Activated CD8-positive, alpha-beta T cell treated with anti-CD3 and anti-CD28 coated beads for 36 hours (primary cell): ENCODE data around the gene FAM120B. TPM values are rescaled to one million over a fixed set of nuclear protein-coding genes. Genes with fewer than 3 reads are reported as not detected.

Experiments used
- ATAC-seq: fragments of 200-7000 bp; cut with Tn5 transposase; one replicate; pipeline ENCODE4 v1.10.0; 2021; ENCODE audit warnings: mild to moderate bottlenecking, moderate library complexity
- CTCF ChIA-PET: fragments of 350-600 bp; sonication (Branson Sonifier 250); formaldehyde crosslinking; loops from one replicate; lab custom pipeline; 2021; ENCODE audit warnings: antibody characterized with exemption; lab: Charles Lee
- POLR2A ChIA-PET: fragments of 350-600 bp; sonication (Branson Sonifier 250); formaldehyde crosslinking; loops from one replicate; lab custom pipeline; 2021; ENCODE audit warnings: antibody characterized with exemption; lab: Charles Lee
- DNase-seq: peaks from one replicate; pipeline ENCODE4 v3.0.0-alpha.2; 2020
- H3K27ac Mint-ChIP-seq: one replicate; pipeline ENCODE4 v1.8.0; 2021; ENCODE audit warnings: mild to moderate bottlenecking, mixed read lengths
- H3K27me3 Mint-ChIP-seq: one replicate; pipeline ENCODE4 v1.8.0; 2021; ENCODE audit warnings: mixed read lengths
- H3K36me3 Mint-ChIP-seq: one replicate; pipeline ENCODE4 v1.8.0; 2021; ENCODE audit warnings: low read depth, mixed read lengths
- H3K4me1 Mint-ChIP-seq: one replicate; pipeline ENCODE4 v1.8.0; 2021; ENCODE audit warnings: low read depth, mixed read lengths
- H3K4me3 Mint-ChIP-seq: one replicate; pipeline ENCODE4 v1.8.0; 2021; ENCODE audit warnings: mild to moderate bottlenecking, moderate library complexity, mixed read lengths
- H3K9me3 Mint-ChIP-seq: one replicate; pipeline ENCODE4 v1.8.0; 2021; ENCODE audit warnings: mixed read lengths
- intact Hi-C: fragments of 100-400 bp; cut with micrococcal nuclease; formaldehyde crosslinking; loops from one replicate; pipeline ENCODE4 v1.10.0; 2022
- total RNA-seq, 2 experiments: library from RNA; stranded (reverse); gene quantifications; one replicate each; pipeline ENCODE4 v1.2.3, GENCODE V29; 2021
- TF ChIP-seq, protein P1 (sequence below): fragments of 200-600 bp; IDR thresholded peaks from one replicate; pipeline ENCODE4 v1.8.0; 2022; ENCODE audit warnings: antibody characterized with exemption, mild to moderate bottlenecking

FAM120B gene
- total RNA-seq, 2 experiments from 2014 or later: 19.0 to 19.5 TPM

DNA sequence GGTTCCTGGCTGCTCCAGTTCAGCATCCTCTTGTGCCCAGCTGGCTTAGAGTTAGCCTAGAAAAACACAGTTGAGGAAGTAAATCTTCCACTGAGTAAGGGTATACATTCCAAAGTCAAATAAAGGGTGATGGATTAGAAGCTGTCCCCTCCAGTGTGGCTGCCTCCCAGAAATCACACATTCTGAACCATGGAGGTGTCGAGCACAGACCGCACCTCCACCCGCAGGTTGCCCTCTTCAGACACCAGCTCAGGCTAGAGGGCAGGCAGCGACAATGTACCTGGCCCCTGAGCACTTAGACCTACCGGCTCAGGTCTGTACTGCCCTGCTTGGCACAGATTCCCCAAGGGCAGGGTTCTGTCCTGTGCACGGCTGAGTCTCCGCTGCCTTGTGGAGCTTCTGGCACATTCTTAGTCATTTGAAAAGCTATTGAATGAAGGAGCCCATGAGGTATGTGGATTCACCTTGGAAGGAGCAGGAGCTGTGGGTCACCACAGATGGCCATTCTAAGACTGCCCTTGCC is 118.1 kb downstream of the FAM120B start:
- Mint-ChIP-seq H3K4me1 (no peaks in the 10 kb centered on the region), H3K36me3 (no peaks in the 10 kb centered on the region), H3K9me3 (no peaks in the 10 kb centered on the region), H3K27ac (no peak overlapping the region), H3K4me3 (no peak overlapping the region), H3K27me3 (peaks cover 8% of the 10 kb centered on the region)
- DNase-seq (no peak), ATAC-seq (no peak)
- TF ChIP-seq, protein P1, sequence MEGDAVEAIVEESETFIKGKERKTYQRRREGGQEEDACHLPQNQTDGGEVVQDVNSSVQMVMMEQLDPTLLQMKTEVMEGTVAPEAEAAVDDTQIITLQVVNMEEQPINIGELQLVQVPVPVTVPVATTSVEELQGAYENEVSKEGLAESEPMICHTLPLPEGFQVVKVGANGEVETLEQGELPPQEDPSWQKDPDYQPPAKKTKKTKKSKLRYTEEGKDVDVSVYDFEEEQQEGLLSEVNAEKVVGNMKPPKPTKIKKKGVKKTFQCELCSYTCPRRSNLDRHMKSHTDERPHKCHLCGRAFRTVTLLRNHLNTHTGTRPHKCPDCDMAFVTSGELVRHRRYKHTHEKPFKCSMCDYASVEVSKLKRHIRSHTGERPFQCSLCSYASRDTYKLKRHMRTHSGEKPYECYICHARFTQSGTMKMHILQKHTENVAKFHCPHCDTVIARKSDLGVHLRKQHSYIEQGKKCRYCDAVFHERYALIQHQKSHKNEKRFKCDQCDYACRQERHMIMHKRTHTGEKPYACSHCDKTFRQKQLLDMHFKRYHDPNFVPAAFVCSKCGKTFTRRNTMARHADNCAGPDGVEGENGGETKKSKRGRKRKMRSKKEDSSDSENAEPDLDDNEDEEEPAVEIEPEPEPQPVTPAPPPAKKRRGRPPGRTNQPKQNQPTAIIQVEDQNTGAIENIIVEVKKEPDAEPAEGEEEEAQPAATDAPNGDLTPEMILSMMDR: no peak
- POLR2A ChIA-PET: no interaction called here
- intact Hi-C loops: no loop called here
- CTCF ChIA-PET: interaction anchor here (1.0 kb wide), 1 partner anchor 19 kb away, joined by 3 read pairs; no protein-coding TSS in a partner anchor

DNA sequence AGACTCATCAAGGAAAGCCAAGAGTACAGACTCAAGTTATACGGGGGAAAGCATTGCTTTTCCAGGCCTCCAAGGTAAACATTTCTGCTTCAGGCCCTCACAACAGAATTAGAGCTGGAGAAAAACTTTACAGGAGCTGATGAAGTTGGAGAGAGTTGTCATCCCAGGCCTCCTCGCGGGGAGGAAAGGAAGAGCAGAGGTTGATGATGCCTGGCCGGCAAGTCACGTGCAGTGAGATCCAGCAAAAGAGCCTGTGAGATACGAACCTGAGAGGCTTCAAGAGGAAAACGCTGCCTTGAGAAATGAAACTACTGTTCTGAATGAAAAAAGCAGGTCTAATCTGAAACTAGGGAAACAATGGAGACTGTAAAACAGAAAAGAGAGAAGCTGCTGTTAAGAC is 122.9 kb downstream of the FAM120B start:
- intact Hi-C loops: no loop called here
- CTCF ChIA-PET: no interaction called here
- ATAC-seq: no peak
- H3K27me3 Mint-ChIP-seq: peaks cover 2% of the 10 kb centered on the region
- TF ChIP-seq, protein P1: no peak
- H3K4me1 Mint-ChIP-seq: no peaks in the 10 kb centered on the region
- no peaks in the 10 kb centered on the region for H3K36me3 Mint-ChIP-seq
- H3K9me3 Mint-ChIP-seq: no peaks in the 10 kb centered on the region
- H3K4me3 Mint-ChIP-seq: no peak overlapping the region
- no peak for DNase-seq
- H3K27ac Mint-ChIP-seq: no peak overlapping the region
- POLR2A ChIA-PET: no interaction called here

DNA sequence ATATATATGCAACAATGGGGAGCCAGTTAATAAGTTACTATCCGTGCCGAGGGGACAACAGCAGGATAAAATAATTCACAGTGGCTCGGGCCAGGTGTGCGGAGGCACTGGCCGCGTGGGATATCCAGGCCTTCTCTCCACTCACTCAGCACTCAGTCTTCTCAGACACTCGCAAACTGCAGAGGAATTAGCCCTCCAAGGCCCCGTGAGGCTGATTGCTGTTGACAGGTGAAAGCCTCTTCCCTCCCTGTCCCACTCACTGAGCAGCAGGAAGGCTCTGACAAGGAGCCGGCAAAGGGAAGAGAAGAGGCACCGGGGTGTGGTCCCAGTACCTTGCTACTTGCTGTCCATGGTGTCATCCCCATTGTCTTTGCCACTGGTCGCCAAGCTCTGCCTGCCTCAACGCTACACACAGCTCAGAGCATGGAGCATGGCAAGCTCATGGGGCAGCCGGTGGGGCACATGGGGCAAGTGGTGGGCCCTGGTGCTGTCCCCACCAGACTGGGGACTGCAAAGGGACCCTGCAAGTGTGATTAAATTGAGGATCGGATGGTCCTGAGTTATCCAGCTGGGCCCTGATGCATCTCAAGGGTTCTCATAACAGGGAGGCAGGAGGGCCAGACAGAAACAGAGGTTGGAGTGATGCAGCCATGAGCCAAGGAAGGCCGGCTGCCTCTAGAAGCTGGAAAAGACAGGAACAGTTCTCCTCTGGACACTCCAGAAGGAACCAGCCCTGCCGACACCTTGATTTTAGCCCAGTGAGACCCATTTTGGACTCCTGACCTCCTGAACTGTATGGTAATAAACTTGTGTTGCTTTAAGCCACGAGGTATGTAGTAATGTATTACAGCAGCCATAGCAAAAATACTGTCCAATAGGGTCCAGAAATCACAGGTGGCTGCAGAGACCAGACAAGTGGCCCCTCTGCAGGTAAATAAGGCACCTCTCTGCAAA is 126.9 kb downstream of the FAM120B start:
- CTCF ChIA-PET: no interaction called here
- DNase-seq: no peak
- intact Hi-C loops: no loop called here

GRCh38 chr6:170434117-170434820 is 127.7 kb downstream of the FAM120B start:
- ChIA-PET CTCF (no interaction called here), POLR2A (no interaction called here)
- DNase-seq (no peak), ATAC-seq (no peak)
- TF ChIP-seq, protein P1: no peak
- Mint-ChIP-seq H3K4me3 (no peak overlapping the region), H3K4me1 (peaks cover 6% of the 10 kb centered on the region), H3K9me3 (peaks cover 6% of the 10 kb centered on the region), H3K36me3 (no peaks in the 10 kb centered on the region), H3K27me3 (peaks cover 10% of the 10 kb centered on the region), H3K27ac (no peak overlapping the region)
- intact Hi-C loops: no loop called here

More for the DNA sequence above, 126.9 kb downstream of the FAM120B start:
- Mint-ChIP-seq H3K9me3 (peaks cover 6% of the 10 kb centered on the region), H3K27ac (no peak overlapping the region), H3K4me3 (no peak overlapping the region), H3K27me3 (peaks cover 10% of the 10 kb centered on the region), H3K4me1 (peaks cover 6% of the 10 kb centered on the region), H3K36me3 (no peaks in the 10 kb centered on the region)
- POLR2A ChIA-PET: no interaction called here
- TF ChIP-seq, protein P1: no peak
- ATAC-seq: no peak
